H1 (cell line): ENCODE results near the gene S100A14. TPM values are rescaled to one million over a fixed set of nuclear protein-coding genes. Genes with fewer than 3 reads are reported as not detected.

Source experiments
- CTBP2 ChIP-seq: IDR thresholded peaks from 2 replicates; pipeline ENCODE4 v1.7.0; 2011; ENCODE audit warnings: borderline replicate concordance, mild to moderate bottlenecking, moderate library complexity, mixed read lengths, low read length; ENCODE audit not compliant: insufficient read depth, insufficient read length
- RXRA ChIP-seq: IDR thresholded peaks from 2 replicates; pipeline ENCODE4 v1.6.1; 2011; ENCODE audit warnings: low read depth, mild to moderate bottlenecking, low read length, moderate library complexity; ENCODE audit not compliant: insufficient read depth
- TEAD4 ChIP-seq: IDR thresholded peaks from 2 replicates; pipeline ENCODE4 v1.6.1; 2012; ENCODE audit warnings: low read depth, low read length, inconsistent platforms, mixed read lengths
- polyA plus RNA-seq, 7 experiments: library from polyadenylated mRNA; depleted of rRNA in 3 of 7; stranded (reverse) in 5 of 7; unstranded in 2 of 7; fragments of >200 nt in 5 of 7; fragments of 200-250 nt in 2 of 7; gene quantifications; 1 replicate in 5 of 7; 2 replicates in 1 of 7; 4 replicates in 1 of 7; pipeline versions ENCODE4 v1.2.1 to v1.2.3, GENCODE V29; 2011 to 2013; ENCODE audit warnings: missing spikeins in 2 of 7, mixed read lengths in 2 of 7
- total RNA-seq: library from RNA; stranded (reverse); fragmentation: NEBNext Ultra II Directional; extraction: Animal tissue kit (Norgen Biotek cat#: 25700); gene quantifications from 2 replicates; pipeline ENCODE4 v1.2.1, GENCODE V29; 2021

Gene S100A14
- total and polyA plus RNA-seq, 2 of the 8 experiments (the other 6 are each of a cell fraction or from before 2014, with no cell fraction given): 1.4 to 5.3 TPM

GRCh38 chr1:153565529-153566374 is 50.4 kb downstream of the S100A14 start, which contains the start of gene S100A2 (continued):
- TF ChIP-seq RXRA (no peak), CTBP2 (no peak), TEAD4 (no peak)

Other genes starting within 250 kb of the S100A14 start
- gene S100A12, start 240.7 kb downstream of the S100A14 start, total RNA-seq: not detected in 2 replicates
- gene S100A12, start 240.7 kb downstream of the S100A14 start, polyA plus RNA-seq (2011; rRNA removed): not detected in 2 replicates
- gene S100A8, start 225.3 kb downstream of the S100A14 start, total RNA-seq: not detected in 2 replicates
- not detected in 2 replicates for gene S100A8, start 225.3 kb downstream of the S100A14 start, polyA plus RNA-seq (2011; rRNA removed)
- gene S100A7A, start 199.8 kb downstream of the S100A14 start, total RNA-seq: not detected in 2 replicates
- gene S100A7A, start 199.8 kb downstream of the S100A14 start, polyA plus RNA-seq (2011; rRNA removed): not detected in 2 replicates
- gene S100A7, start 155.7 kb downstream of the S100A14 start, total RNA-seq: not detected in 2 replicates
- gene S100A7, start 155.7 kb downstream of the S100A14 start, polyA plus RNA-seq (2011; rRNA removed): not detected in 2 replicates
- gene S100A6, start 80.3 kb downstream of the S100A14 start, total RNA-seq: 11.1 and 11.5 TPM in 2 replicates
- 45.8 and 63.0 TPM in 2 replicates for gene S100A6, start 80.3 kb downstream of the S100A14 start, polyA plus RNA-seq (2011; rRNA removed)
- not detected in 2 replicates for gene S100A5, start 75.4 kb downstream of the S100A14 start, total RNA-seq
- not detected in 2 replicates for gene S100A5, start 75.4 kb downstream of the S100A14 start, polyA plus RNA-seq (2011; rRNA removed)
- 36.3 and 39.6 TPM in 2 replicates for gene S100A4, start 70.5 kb downstream of the S100A14 start, total RNA-seq
- 43.3 and 85.4 TPM in 2 replicates for gene S100A4, start 70.5 kb downstream of the S100A14 start, polyA plus RNA-seq (2011; rRNA removed)
- gene S100A3, start 67.1 kb downstream of the S100A14 start, total RNA-seq: 0.47 TPM in 1 of 2 replicates, not detected in the other
- 0.26 and 0.77 TPM in 2 replicates for gene S100A3, start 67.1 kb downstream of the S100A14 start, polyA plus RNA-seq (2011; rRNA removed)
- 2.0 TPM in 1 of 2 replicates, not detected in the other for gene S100A2, start 50.5 kb downstream of the S100A14 start, total RNA-seq
- gene S100A2, start 50.5 kb downstream of the S100A14 start, polyA plus RNA-seq (2011; rRNA removed): 0.71 and 0.86 TPM in 2 replicates
- gene S100A16, start 3.2 kb downstream of the S100A14 start, total RNA-seq: 14.7 and 14.9 TPM in 2 replicates
- 51.7 and 61.4 TPM in 2 replicates for gene S100A16, start 3.2 kb downstream of the S100A14 start, polyA plus RNA-seq (2011; rRNA removed)
- 63.6 and 65.3 TPM in 2 replicates for gene S100A13, start 11.2 kb upstream of the S100A14 start, total RNA-seq
- 79.0 and 127 TPM in 2 replicates for gene S100A13, start 11.2 kb upstream of the S100A14 start, polyA plus RNA-seq (2011; rRNA removed)
- gene S100A1, start 12.1 kb upstream of the S100A14 start, total RNA-seq: not detected in 2 replicates
- gene S100A1, start 12.1 kb upstream of the S100A14 start, polyA plus RNA-seq (2011; rRNA removed): 1.1 and 2.0 TPM in 2 replicates
- 103 and 104 TPM in 2 replicates for gene CHTOP, start 17.7 kb upstream of the S100A14 start, total RNA-seq
- 73.6 and 84.6 TPM in 2 replicates for gene CHTOP, start 17.7 kb upstream of the S100A14 start, polyA plus RNA-seq (2011; rRNA removed)
- gene SNAPIN, start 42.4 kb upstream of the S100A14 start, total RNA-seq: 22.3 and 25.7 TPM in 2 replicates
- gene SNAPIN, start 42.4 kb upstream of the S100A14 start, polyA plus RNA-seq (2011; rRNA removed): 24.7 and 31.1 TPM in 2 replicates
- 387 and 389 TPM in 2 replicates for gene ILF2, start 54.7 kb upstream of the S100A14 start, total RNA-seq
- gene ILF2, start 54.7 kb upstream of the S100A14 start, polyA plus RNA-seq (2011; rRNA removed): 290 and 474 TPM in 2 replicates
- 11.1 and 13.2 TPM in 2 replicates for gene NPR1, start 62.4 kb upstream of the S100A14 start, total RNA-seq
- gene NPR1, start 62.4 kb upstream of the S100A14 start, polyA plus RNA-seq (2011; rRNA removed): 10.5 and 11.7 TPM in 2 replicates
- 63.2 and 66.8 TPM in 2 replicates for gene INTS3, start 111.7 kb upstream of the S100A14 start, total RNA-seq
- gene INTS3, start 111.7 kb upstream of the S100A14 start, polyA plus RNA-seq (2011; rRNA removed): 86.9 and 93.2 TPM in 2 replicates
- gene SLC27A3, start 159.1 kb upstream of the S100A14 start, total RNA-seq: 29.4 and 39.1 TPM in 2 replicates
- 40.1 and 51.2 TPM in 2 replicates for gene SLC27A3, start 159.1 kb upstream of the S100A14 start, polyA plus RNA-seq (2011; rRNA removed)